Psoas muscle (tissue), 8 donors: Measurements from ENCODE around the gene ORC1. TPM values are rescaled to one million over a fixed set of nuclear protein-coding genes. Genes with fewer than 3 reads are reported as not detected.
A peak's percentile ranks its signal among the peaks of the same experiment; 100 is the strongest.
"Not testable (repeated sequence)": the region's sequence is repeated elsewhere in the genome, so short reads cannot be mapped to it uniquely, and the experiment has no call there.

Experiments
- ATAC-seq, 4 donors: fragments of 200-7000 bp; cut with Tn5 transposase; one replicate each; pipeline ENCODE4 v1.9.1; 2020; ENCODE audit warnings: moderate library complexity in 3 of 4, mild to moderate bottlenecking in 2 of 4
- DNase-seq, 2 donors: peaks; one replicate each; pipeline ENCODE4 v3.0.0-alpha.2; 2020
- H3K27ac ChIP-seq: fragments of 200-600 bp; one replicate; pipeline ENCODE4 v1.8.0; 2022
- H3K27me3 ChIP-seq, 3 donors: fragments of 200-600 bp in 1 of 3; one replicate each; pipeline versions ENCODE4 v1.6.1 to v1.8.0; 2013 to 2022; ENCODE audit warnings: low read length in 2 of 3, mild to moderate bottlenecking in 2 of 3, moderate library complexity in 1 of 3; ENCODE audit not compliant: insufficient read depth in 3 of 3
- H3K36me3 ChIP-seq, 2 donors: fragments of 200-600 bp in 1 of 2; one replicate each; pipeline versions ENCODE4 v1.6.1 to v1.8.0; 2013 to 2022; ENCODE audit warnings: low read depth in 1 of 2, mild to moderate bottlenecking in 1 of 2, moderate library complexity in 1 of 2; ENCODE audit not compliant: insufficient read depth in 1 of 2
- H3K4me1 ChIP-seq: fragments of 200-600 bp; one replicate; pipeline ENCODE4 v1.8.0; 2022
- H3K4me3 ChIP-seq: fragments of 200-600 bp; one replicate; pipeline ENCODE4 v1.8.0; 2022; ENCODE audit warnings: mild to moderate bottlenecking
- H3K9me3 ChIP-seq: fragments of 200-600 bp; one replicate; pipeline ENCODE4 v1.8.0; 2022
- WGBS, 3 donors: extraction: QIAGEN DNeasy Blood & Tissue Kit; methylation state at CpG; one replicate each; pipeline versions ENCODE4 v1.1.6 to v1.1.7; 2013; 5-methylcytosine and 5-hydroxymethylcytosine counted together
- intact Hi-C, 2 donors: fragments of 100-400 bp; cut with DNase I; formaldehyde crosslinking; loops; one replicate each; pipeline versions ENCODE4 v1.11.0 to v1.14.2; 2022
- polyA plus RNA-seq, 3 donors: library from polyadenylated mRNA; stranded (reverse); fragments of 200-250 nt; gene quantifications; one replicate each; pipeline ENCODE4 v1.2.3, GENCODE V29; 2013
- total RNA-seq, 4 donors: library from RNA; stranded (reverse); fragmentation: NEBNext Ultra II Directional in 2 of 4; extraction: Animal tissue kit (Norgen Biotek cat#: 25700) in 2 of 4; gene quantifications; one replicate each; pipeline versions ENCODE4 v1.2.1 to v1.2.4, GENCODE V29; 2021 to 2023
- TF ChIP-seq, protein P1 (sequence below): fragments of 200-600 bp; IDR thresholded peaks from one replicate; pipeline ENCODE4 v1.8.0; 2022; ENCODE audit warnings: antibody characterized with exemption
- donor health status: healthy with polysubstance abuse.
- donor health status: DM: no; HTN: no; CAD: no; lungs with moderate emphysema.
- donor health status: Bipolar disorder and iron deficiency.
- donor health status: healthy.
- donor health status: DM: yes; HTN: yes; CAD: no.
- donor health status: DM: no; HTN: no; CAD: no.
- donor health status: DM: no; HTN: no; CAD: no.
- donor health status: DM: yes; HTN: yes; CAD: no.

ORC1 gene
- total and polyA plus RNA-seq, 7 donors = 0.10 to 6.0 (median 0.20) TPM

DNA sequence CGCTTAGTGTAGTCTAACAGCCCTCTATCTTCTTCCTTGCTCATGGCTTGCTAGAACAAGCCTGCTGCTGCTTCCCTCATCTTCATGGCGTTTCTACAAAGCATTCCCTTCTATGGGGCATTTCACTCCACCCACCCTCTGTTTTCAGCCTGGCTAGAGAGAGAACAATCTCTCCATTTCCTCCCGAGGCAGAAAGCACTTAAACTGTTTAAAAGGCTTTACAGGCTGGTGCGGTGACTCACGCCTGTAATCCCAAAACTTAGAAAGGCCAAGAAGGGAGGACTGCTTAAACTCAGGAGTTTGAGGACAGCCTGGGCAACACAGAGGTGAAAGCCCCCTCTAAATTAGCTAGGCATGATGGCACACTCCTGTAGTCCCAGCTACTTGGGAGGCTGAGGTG lies 17.8 kb downstream of the ORC1 start:
- no peaks in the 10 kb centered on the region for H3K9me3 ChIP-seq
- H3K27me3 ChIP-seq = no peaks in the 10 kb centered on the region
- TF ChIP-seq, protein P1, sequence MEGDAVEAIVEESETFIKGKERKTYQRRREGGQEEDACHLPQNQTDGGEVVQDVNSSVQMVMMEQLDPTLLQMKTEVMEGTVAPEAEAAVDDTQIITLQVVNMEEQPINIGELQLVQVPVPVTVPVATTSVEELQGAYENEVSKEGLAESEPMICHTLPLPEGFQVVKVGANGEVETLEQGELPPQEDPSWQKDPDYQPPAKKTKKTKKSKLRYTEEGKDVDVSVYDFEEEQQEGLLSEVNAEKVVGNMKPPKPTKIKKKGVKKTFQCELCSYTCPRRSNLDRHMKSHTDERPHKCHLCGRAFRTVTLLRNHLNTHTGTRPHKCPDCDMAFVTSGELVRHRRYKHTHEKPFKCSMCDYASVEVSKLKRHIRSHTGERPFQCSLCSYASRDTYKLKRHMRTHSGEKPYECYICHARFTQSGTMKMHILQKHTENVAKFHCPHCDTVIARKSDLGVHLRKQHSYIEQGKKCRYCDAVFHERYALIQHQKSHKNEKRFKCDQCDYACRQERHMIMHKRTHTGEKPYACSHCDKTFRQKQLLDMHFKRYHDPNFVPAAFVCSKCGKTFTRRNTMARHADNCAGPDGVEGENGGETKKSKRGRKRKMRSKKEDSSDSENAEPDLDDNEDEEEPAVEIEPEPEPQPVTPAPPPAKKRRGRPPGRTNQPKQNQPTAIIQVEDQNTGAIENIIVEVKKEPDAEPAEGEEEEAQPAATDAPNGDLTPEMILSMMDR = no peak
- no peaks in the 10 kb centered on the region for H3K36me3 ChIP-seq
- DNase-seq (no peak), ATAC-seq (no peak)
- WGBS, 3 donors = 90 to 93% (median 91%) methylated on average over 5 of the region's 5 CpGs
- no peak overlapping the region for H3K4me3 ChIP-seq
- H3K27ac ChIP-seq = no peak overlapping the region
- H3K4me1 ChIP-seq = no peaks in the 10 kb centered on the region
- intact Hi-C loops = no loop called here

- H3K9me3 ChIP-seq = no peaks in the 10 kb centered on the region
- DNase-seq (no peak), ATAC-seq (no peak)
- no peaks in the 10 kb centered on the region for H3K36me3 ChIP-seq
- intact Hi-C loops = no loop called here
- no peaks in the 10 kb centered on the region for H3K27me3 ChIP-seq
- no peak overlapping the region for H3K27ac ChIP-seq
- TF ChIP-seq, protein P1 = no peak
- no peak overlapping the region for H3K4me3 ChIP-seq
- 95 to 98% (median 97%) methylated on average over 3 of the region's 3 CpGs for WGBS, 3 donors
- H3K4me1 ChIP-seq = no peaks in the 10 kb centered on the region
Measured at GRCh38 chr1:52385376-52385775, 18.8 kb downstream of the ORC1 start.

GRCh38 chr1:52369851-52370250 lies 34.4 kb downstream of the ORC1 start:
- H3K9me3 ChIP-seq, intact Hi-C loops, H3K27me3 ChIP-seq, DNase-seq, H3K4me3 ChIP-seq, H3K4me1 ChIP-seq, H3K27ac ChIP-seq, ATAC-seq, H3K36me3 ChIP-seq: not testable (repeated sequence)
- 42 to 64% (median 52%) methylated on average over 1 of the region's 1 CpG for WGBS, 3 donors

GRCh38 chr1:52368383-52369172 lies 35.6 kb downstream of the ORC1 start:
- 4 to 5% (median 5%) methylated on average over 51 of the region's 51 CpGs for WGBS, 3 donors
- Histone ChIP-seq H3K4me1 (peaks cover 14% of the 10 kb centered on the region), H3K4me3 (peak overlapping the region; percentile 72), H3K27ac (peak overlapping the region; percentile 56), H3K36me3 (peaks cover 3 to 14% of the 10 kb centered on the region in 2 donors), H3K27me3 (no peaks in the 10 kb centered on the region), H3K9me3 (no peaks in the 10 kb centered on the region)
- ATAC-seq (no peak), DNase-seq (peak; percentile 44 to 71)
- TF ChIP-seq, protein P1 = peak; percentile 5
- intact Hi-C loops = no loop called here

GRCh38 chr1:52367272-52367671 lies 37.0 kb downstream of the ORC1 start:
- Histone ChIP-seq H3K4me3 (no peak overlapping the region), H3K4me1 (peaks cover 14% of the 10 kb centered on the region), H3K27ac (no peak overlapping the region), H3K27me3 (no peaks in the 10 kb centered on the region), H3K36me3 (peaks cover 3 to 24% of the 10 kb centered on the region in 2 donors), H3K9me3 (no peaks in the 10 kb centered on the region)
- WGBS, 3 donors = 89 to 96% (median 91%) methylated on average over 5 of the region's 5 CpGs
- no peak for DNase-seq
- TF ChIP-seq, protein P1 = no peak
- intact Hi-C loops = loop anchor here in 1 of 2 donors (2.0 kb wide), 1 partner anchor 38 kb away; the partner anchor contains the start of genes ORC1 and PRPF38A
- ATAC-seq = no peak
